Liver (tissue), 3 donors: ENCODE data around the gene SNX20.

Source experiments
- FOXA1 ChIP-seq: IDR thresholded peaks from 2 replicates; pipeline ENCODE4 v1.6.1; 2016; ENCODE audit warnings: antibody characterized with exemption
- GABPA ChIP-seq, 2 donors: IDR thresholded peaks in 1 of 2; conservative IDR thresholded peaks in 1 of 2; 2 replicates each; pipeline ENCODE4 v1.6.1; 2016; ENCODE audit warnings: antibody characterized with exemption in 2 of 2, mild to moderate bottlenecking in 1 of 2, moderate library complexity in 1 of 2
- HNF4G ChIP-seq: IDR thresholded peaks from 2 replicates; pipeline ENCODE4 v1.6.1; 2016; ENCODE audit warnings: antibody characterized with exemption
- JUND ChIP-seq, 2 donors: IDR thresholded peaks; 2 replicates each; pipeline ENCODE4 v1.6.1; 2016; ENCODE audit warnings: antibody characterized with exemption in 2 of 2
- RAD21 ChIP-seq, 2 donors: IDR thresholded peaks; 2 replicates each; pipeline ENCODE4 v1.6.1; 2016; ENCODE audit warnings: antibody characterized with exemption in 2 of 2, mild to moderate bottlenecking in 2 of 2
- SP1 ChIP-seq: IDR thresholded peaks from 2 replicates; pipeline ENCODE4 v1.6.1; 2018; ENCODE audit warnings: antibody characterized with exemption, mild to moderate bottlenecking
- TAF1 ChIP-seq: conservative IDR thresholded peaks from 2 replicates; pipeline ENCODE4 v1.6.1; 2016; ENCODE audit warnings: antibody characterized with exemption, mild to moderate bottlenecking
- YY1 ChIP-seq: IDR thresholded peaks from 2 replicates; pipeline ENCODE4 v1.6.1; 2016; ENCODE audit warnings: antibody characterized with exemption, mild to moderate bottlenecking
- TF ChIP-seq, protein P1 (sequence below): fragments of 150-350 bp; IDR thresholded peaks from 2 replicates; pipeline ENCODE4 v1.5.1; 2017; ENCODE audit warnings: improper control_type of control experiment, low read depth, low read length; ENCODE audit not compliant: missing input control
- TF ChIP-seq, protein P2 (sequence below): IDR thresholded peaks from 2 replicates; pipeline ENCODE4 v1.6.1; 2016; ENCODE audit warnings: antibody characterized with exemption
- TF ChIP-seq, protein P3 (sequence below): IDR thresholded peaks from 2 replicates; pipeline ENCODE4 v1.6.1; 2016; ENCODE audit warnings: antibody characterized with exemption
- TF ChIP-seq, protein P4 (sequence below): IDR thresholded peaks from 2 replicates; pipeline ENCODE4 v1.6.1; 2016; ENCODE audit warnings: antibody characterized with exemption, mild to moderate bottlenecking
- TF ChIP-seq, protein P5 (sequence below): IDR thresholded peaks from 2 replicates; pipeline ENCODE4 v1.6.1; 2016; ENCODE audit warnings: antibody characterized with exemption
- donor health status: healthy.
- donor health status: healthy.

DNA sequence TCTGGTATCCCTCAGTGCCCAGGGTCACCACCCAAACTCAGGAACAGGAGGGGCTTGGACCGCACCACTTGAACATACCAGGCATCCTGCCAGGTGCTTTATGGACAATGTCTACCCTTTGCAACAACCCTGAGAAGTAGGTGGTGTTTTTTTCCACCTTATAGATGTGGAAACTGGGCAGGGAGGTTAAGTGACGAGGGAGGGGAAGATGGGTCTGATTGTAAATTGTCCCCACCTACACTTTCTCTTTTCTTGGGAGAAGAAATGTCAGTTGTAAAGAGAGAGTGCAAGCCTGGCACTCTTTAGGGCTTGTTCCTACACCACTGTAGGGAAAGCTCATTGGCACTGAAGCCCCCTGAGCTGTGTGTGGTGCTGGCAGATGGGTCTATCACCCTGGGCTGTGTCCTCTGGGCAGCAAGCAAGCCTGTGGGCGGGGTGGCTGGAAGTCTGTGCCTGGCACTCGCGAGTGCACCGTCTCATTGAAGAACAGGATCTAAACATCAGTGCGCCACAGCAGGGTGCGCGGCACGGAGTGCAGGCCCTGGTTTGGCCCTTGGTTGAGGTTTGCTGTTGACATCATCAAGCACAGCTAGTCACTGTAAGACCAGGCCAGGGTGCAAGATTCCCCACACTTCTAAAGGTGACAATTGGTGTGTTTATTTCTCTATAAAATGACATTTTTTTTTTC, 27.4 kb upstream of the SNX20 start:
- TF ChIP-seq, protein P1, sequence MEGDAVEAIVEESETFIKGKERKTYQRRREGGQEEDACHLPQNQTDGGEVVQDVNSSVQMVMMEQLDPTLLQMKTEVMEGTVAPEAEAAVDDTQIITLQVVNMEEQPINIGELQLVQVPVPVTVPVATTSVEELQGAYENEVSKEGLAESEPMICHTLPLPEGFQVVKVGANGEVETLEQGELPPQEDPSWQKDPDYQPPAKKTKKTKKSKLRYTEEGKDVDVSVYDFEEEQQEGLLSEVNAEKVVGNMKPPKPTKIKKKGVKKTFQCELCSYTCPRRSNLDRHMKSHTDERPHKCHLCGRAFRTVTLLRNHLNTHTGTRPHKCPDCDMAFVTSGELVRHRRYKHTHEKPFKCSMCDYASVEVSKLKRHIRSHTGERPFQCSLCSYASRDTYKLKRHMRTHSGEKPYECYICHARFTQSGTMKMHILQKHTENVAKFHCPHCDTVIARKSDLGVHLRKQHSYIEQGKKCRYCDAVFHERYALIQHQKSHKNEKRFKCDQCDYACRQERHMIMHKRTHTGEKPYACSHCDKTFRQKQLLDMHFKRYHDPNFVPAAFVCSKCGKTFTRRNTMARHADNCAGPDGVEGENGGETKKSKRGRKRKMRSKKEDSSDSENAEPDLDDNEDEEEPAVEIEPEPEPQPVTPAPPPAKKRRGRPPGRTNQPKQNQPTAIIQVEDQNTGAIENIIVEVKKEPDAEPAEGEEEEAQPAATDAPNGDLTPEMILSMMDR = no peak
- TF ChIP-seq JUND (IDR thresholded peaks at IDR 0.05) (no peak), TAF1 (no peak), GABPA (IDR thresholded peaks at IDR 0.05 in 1 of 2, conservative IDR thresholded peaks at IDR 0.05 in 1 of 2) (no peak), YY1 (no peak), HNF4G (no peak), FOXA1 (no peak), RAD21 (IDR thresholded peaks at IDR 0.05) (no peak), SP1 (no peak)
- TF ChIP-seq, protein P2, sequence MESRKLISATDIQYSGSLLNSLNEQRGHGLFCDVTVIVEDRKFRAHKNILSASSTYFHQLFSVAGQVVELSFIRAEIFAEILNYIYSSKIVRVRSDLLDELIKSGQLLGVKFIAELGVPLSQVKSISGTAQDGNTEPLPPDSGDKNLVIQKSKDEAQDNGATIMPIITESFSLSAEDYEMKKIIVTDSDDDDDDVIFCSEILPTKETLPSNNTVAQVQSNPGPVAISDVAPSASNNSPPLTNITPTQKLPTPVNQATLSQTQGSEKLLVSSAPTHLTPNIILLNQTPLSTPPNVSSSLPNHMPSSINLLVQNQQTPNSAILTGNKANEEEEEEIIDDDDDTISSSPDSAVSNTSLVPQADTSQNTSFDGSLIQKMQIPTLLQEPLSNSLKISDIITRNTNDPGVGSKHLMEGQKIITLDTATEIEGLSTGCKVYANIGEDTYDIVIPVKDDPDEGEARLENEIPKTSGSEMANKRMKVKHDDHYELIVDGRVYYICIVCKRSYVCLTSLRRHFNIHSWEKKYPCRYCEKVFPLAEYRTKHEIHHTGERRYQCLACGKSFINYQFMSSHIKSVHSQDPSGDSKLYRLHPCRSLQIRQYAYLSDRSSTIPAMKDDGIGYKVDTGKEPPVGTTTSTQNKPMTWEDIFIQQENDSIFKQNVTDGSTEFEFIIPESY = no peak
- TF ChIP-seq, protein P3, sequence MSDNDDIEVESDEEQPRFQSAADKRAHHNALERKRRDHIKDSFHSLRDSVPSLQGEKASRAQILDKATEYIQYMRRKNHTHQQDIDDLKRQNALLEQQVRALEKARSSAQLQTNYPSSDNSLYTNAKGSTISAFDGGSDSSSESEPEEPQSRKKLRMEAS = no peak
- TF ChIP-seq, protein P4, sequence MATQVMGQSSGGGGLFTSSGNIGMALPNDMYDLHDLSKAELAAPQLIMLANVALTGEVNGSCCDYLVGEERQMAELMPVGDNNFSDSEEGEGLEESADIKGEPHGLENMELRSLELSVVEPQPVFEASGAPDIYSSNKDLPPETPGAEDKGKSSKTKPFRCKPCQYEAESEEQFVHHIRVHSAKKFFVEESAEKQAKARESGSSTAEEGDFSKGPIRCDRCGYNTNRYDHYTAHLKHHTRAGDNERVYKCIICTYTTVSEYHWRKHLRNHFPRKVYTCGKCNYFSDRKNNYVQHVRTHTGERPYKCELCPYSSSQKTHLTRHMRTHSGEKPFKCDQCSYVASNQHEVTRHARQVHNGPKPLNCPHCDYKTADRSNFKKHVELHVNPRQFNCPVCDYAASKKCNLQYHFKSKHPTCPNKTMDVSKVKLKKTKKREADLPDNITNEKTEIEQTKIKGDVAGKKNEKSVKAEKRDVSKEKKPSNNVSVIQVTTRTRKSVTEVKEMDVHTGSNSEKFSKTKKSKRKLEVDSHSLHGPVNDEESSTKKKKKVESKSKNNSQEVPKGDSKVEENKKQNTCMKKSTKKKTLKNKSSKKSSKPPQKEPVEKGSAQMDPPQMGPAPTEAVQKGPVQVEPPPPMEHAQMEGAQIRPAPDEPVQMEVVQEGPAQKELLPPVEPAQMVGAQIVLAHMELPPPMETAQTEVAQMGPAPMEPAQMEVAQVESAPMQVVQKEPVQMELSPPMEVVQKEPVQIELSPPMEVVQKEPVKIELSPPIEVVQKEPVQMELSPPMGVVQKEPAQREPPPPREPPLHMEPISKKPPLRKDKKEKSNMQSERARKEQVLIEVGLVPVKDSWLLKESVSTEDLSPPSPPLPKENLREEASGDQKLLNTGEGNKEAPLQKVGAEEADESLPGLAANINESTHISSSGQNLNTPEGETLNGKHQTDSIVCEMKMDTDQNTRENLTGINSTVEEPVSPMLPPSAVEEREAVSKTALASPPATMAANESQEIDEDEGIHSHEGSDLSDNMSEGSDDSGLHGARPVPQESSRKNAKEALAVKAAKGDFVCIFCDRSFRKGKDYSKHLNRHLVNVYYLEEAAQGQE = no peak
- TF ChIP-seq, protein P5, sequence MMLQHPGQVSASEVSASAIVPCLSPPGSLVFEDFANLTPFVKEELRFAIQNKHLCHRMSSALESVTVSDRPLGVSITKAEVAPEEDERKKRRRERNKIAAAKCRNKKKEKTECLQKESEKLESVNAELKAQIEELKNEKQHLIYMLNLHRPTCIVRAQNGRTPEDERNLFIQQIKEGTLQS = no peak
